Caco-2 (cell line): ENCODE results near the gene GADD45G. TPM values are rescaled to one million over a fixed set of nuclear protein-coding genes. Genes with fewer than 3 reads are reported as not detected.

Experiments
- BruUV-seq: library from RNA; stranded (reverse); fragments of 400-500 nt; replicated peaks from 2 replicates; lab custom pipeline; 2021; lab: Mats Ljungman, UMichigan
- CTCF ChIA-PET: fragments of 300-600 bp; sonication (Branson Sonifier 250); formaldehyde crosslinking; loops from one replicate; lab custom pipeline; 2022; ENCODE audit warnings: antibody characterized with exemption; lab: Charles Lee
- POLR2A ChIA-PET: fragments of 300-600 bp; sonication (Branson Sonifier 250); formaldehyde crosslinking; loops from one replicate; lab custom pipeline; 2022; ENCODE audit warnings: antibody characterized with exemption; lab: Charles Lee
- DNase-seq, 2 experiments: peaks; one replicate each; pipeline versions ENCODE4 v3.0.0 to v3.0.0-alpha.2; 2020 to 2022
- H3K27me3 ChIP-seq: replicated peaks from 2 replicates; pipeline ENCODE4 v1.6.0; 2011; ENCODE audit warnings: low read length; ENCODE audit not compliant: control insufficient read depth, insufficient read depth
- H3K36me3 ChIP-seq: 2 replicates; pipeline ENCODE4 v1.5.1; 2011; ENCODE audit warnings: low read length; ENCODE audit not compliant: control insufficient read depth, insufficient read depth
- H3K4me1 ChIP-seq: fragments of 250-450 bp; sonication (Bioruptor Pico); 2 replicates; pipeline ENCODE4 v1.5.1; 2020; ENCODE audit warnings: mild to moderate bottlenecking
- H3K4me3 ChIP-seq: 2 replicates; pipeline ENCODE4 v1.5.1; 2011; ENCODE audit warnings: low read depth, mild to moderate bottlenecking, control low read depth, low read length
- H3K9me3 ChIP-seq: fragments of 250-450 bp; sonication (Bioruptor Pico); 2 replicates; pipeline ENCODE4 v1.5.1; 2020; ENCODE audit warnings: mild to moderate bottlenecking, moderate library complexity
- H3K27ac Mint-ChIP-seq: one replicate; pipeline ENCODE4 v1.8.0; 2022; ENCODE audit warnings: mixed read lengths; ENCODE audit not compliant: unreplicated experiment
- H3K27me3 Mint-ChIP-seq: one replicate; pipeline ENCODE4 v1.8.0; 2022; ENCODE audit warnings: mixed read lengths; ENCODE audit not compliant: insufficient read depth, unreplicated experiment
- H3K36me3 Mint-ChIP-seq: one replicate; pipeline ENCODE4 v1.8.0; 2022; ENCODE audit warnings: mild to moderate bottlenecking, mixed read lengths; ENCODE audit not compliant: insufficient read depth, unreplicated experiment
- H3K4me1 Mint-ChIP-seq: one replicate; pipeline ENCODE4 v1.8.0; 2022; ENCODE audit warnings: low read depth, mixed read lengths; ENCODE audit not compliant: unreplicated experiment
- H3K4me3 Mint-ChIP-seq: one replicate; pipeline ENCODE4 v1.8.0; 2022; ENCODE audit warnings: mild to moderate bottlenecking, moderate library complexity, mixed read lengths; ENCODE audit not compliant: unreplicated experiment
- H3K9me3 Mint-ChIP-seq: one replicate; pipeline ENCODE4 v1.8.0; 2022; ENCODE audit warnings: mixed read lengths; ENCODE audit not compliant: unreplicated experiment
- intact Hi-C: fragments of 100-400 bp; cut with micrococcal nuclease; formaldehyde crosslinking; loops from one replicate; pipeline ENCODE4 v1.10.0; 2022; ENCODE audit not compliant: unreplicated experiment
- total RNA-seq: library from RNA; stranded (reverse); gene quantifications from 2 replicates; pipeline ENCODE4 v1.2.3, GENCODE V29; 2022
- TF ChIP-seq, protein P1 (sequence below), 2 experiments: fragments of 200-600 bp in 1 of 2; IDR thresholded peaks; 1 replicate in 1 of 2; 2 replicates in 1 of 2; pipeline versions ENCODE4 v1.5.1 to v1.8.0; 2011 to 2022; ENCODE audit warnings: antibody characterized with exemption in 1 of 2, control low read depth in 1 of 2, inconsistent platforms in 1 of 2, low read depth in 1 of 2, low read length in 1 of 2, mild to moderate bottlenecking in 1 of 2, moderate library complexity in 1 of 2; ENCODE audit not compliant: insufficient read depth in 1 of 2, severe bottlenecking in 1 of 2, unreplicated experiment in 1 of 2

Gene GADD45G
- total RNA-seq, 1 experiment from 2014 or later, result 3.7 TPM

GRCh38 chr9:89555451-89556375, 49.1 kb upstream of the GADD45G start:
- Mint-ChIP-seq H3K4me3 (peak overlapping the region; percentile 52), H3K36me3 (no peaks in the 10 kb centered on the region), H3K27ac (peak overlapping the region; percentile 83), H3K9me3 (no peaks in the 10 kb centered on the region), H3K27me3 (no peaks in the 10 kb centered on the region), H3K4me1 (no peaks in the 10 kb centered on the region)
- H3K27me3 ChIP-seq, result no peaks in the 10 kb centered on the region
- no peaks in the 10 kb centered on the region for H3K36me3 ChIP-seq
- peak overlapping the region; percentile 19 for H3K4me3 ChIP-seq
- intact Hi-C loops, result no loop called here
- CTCF ChIA-PET, result interaction anchor here (1.1 kb wide), 1 partner anchor 8 kb away, joined by 4 read pairs; no protein-coding TSS in a partner anchor
- POLR2A ChIA-PET, result no interaction called here
- no TSS peak for BruUV-seq
- no peaks in the 10 kb centered on the region for H3K9me3 ChIP-seq
- DNase-seq, result no peak
- TF ChIP-seq, protein P1, sequence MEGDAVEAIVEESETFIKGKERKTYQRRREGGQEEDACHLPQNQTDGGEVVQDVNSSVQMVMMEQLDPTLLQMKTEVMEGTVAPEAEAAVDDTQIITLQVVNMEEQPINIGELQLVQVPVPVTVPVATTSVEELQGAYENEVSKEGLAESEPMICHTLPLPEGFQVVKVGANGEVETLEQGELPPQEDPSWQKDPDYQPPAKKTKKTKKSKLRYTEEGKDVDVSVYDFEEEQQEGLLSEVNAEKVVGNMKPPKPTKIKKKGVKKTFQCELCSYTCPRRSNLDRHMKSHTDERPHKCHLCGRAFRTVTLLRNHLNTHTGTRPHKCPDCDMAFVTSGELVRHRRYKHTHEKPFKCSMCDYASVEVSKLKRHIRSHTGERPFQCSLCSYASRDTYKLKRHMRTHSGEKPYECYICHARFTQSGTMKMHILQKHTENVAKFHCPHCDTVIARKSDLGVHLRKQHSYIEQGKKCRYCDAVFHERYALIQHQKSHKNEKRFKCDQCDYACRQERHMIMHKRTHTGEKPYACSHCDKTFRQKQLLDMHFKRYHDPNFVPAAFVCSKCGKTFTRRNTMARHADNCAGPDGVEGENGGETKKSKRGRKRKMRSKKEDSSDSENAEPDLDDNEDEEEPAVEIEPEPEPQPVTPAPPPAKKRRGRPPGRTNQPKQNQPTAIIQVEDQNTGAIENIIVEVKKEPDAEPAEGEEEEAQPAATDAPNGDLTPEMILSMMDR (IDR thresholded peaks at IDR 0.05; ENCODE audit: insufficient read depth in 1 of 2, low read depth in 1 of 2, low read length in 1 of 2, severe bottlenecking in 1 of 2, unreplicated experiment in 1 of 2), result no peak
- peaks cover 13% of the 10 kb centered on the region for H3K4me1 ChIP-seq

- H3K9me3 Mint-ChIP-seq, result no peaks in the 10 kb centered on the region
- no peak for DNase-seq
- intact Hi-C loops, result no loop called here
- no peaks in the 10 kb centered on the region for H3K36me3 Mint-ChIP-seq
- peaks cover 16% of the 10 kb centered on the region for H3K4me1 ChIP-seq
- no peak overlapping the region for H3K4me3 ChIP-seq
- no peaks in the 10 kb centered on the region for H3K9me3 ChIP-seq
- no peak overlapping the region for H3K4me3 Mint-ChIP-seq
- BruUV-seq, result no TSS peak
- peaks cover 3% of the 10 kb centered on the region for H3K4me1 Mint-ChIP-seq
- H3K27ac Mint-ChIP-seq, result no peak overlapping the region
- POLR2A ChIA-PET, result no interaction called here
- H3K27me3 ChIP-seq, result no peaks in the 10 kb centered on the region
- TF ChIP-seq, protein P1 (IDR thresholded peaks at IDR 0.05; ENCODE audit: insufficient read depth in 1 of 2, low read depth in 1 of 2, low read length in 1 of 2, severe bottlenecking in 1 of 2, unreplicated experiment in 1 of 2), result no peak
- CTCF ChIA-PET, result no interaction called here
- no peaks in the 10 kb centered on the region for H3K36me3 ChIP-seq
- no peaks in the 10 kb centered on the region for H3K27me3 Mint-ChIP-seq
Observed at GRCh38 chr9:89558196-89558899, 46.5 kb upstream of the GADD45G start.

DNA sequence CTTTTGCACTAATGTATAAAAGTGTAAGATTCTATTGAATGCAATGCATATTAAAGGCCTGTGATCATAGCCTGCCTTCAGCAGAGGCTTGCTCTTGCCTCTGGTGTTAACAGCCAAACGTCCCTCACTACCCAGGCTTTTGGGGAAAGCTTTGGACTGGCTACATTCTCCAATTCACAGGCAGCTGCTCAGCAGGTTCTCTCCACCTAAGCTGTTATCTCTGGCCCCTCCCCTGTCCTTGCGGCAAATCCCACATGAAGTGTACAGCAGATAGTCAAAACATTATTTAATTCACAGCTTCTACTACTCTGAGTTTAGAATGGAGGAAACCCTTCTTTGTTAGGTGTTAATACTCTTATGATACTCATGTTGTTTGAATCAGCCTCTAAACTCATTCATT, 45.9 kb upstream of the GADD45G start:
- Histone ChIP-seq H3K27me3 (no peaks in the 10 kb centered on the region), H3K4me1 (peaks cover 16% of the 10 kb centered on the region), H3K4me3 (no peak overlapping the region), H3K36me3 (no peaks in the 10 kb centered on the region), H3K9me3 (no peaks in the 10 kb centered on the region)
- no TSS peak for BruUV-seq
- Mint-ChIP-seq H3K4me3 (no peak overlapping the region), H3K4me1 (peaks cover 7% of the 10 kb centered on the region), H3K27me3 (no peaks in the 10 kb centered on the region), H3K27ac (no peak overlapping the region), H3K9me3 (no peaks in the 10 kb centered on the region), H3K36me3 (no peaks in the 10 kb centered on the region)
- intact Hi-C loops, result no loop called here
- DNase-seq, result no peak
- TF ChIP-seq, protein P1 (IDR thresholded peaks at IDR 0.05; ENCODE audit: insufficient read depth in 1 of 2, low read depth in 1 of 2, low read length in 1 of 2, severe bottlenecking in 1 of 2, unreplicated experiment in 1 of 2), result no peak
- ChIA-PET CTCF (no interaction called here), POLR2A (no interaction called here)
